ENCODE data around the gene NCR2. TPM values are rescaled to one million over a fixed set of nuclear protein-coding genes. Genes with fewer than 3 reads are reported as not detected.

Gene NCR2
- total RNA-seq, 1 experiment from 2014 or later: not detected

DNA sequence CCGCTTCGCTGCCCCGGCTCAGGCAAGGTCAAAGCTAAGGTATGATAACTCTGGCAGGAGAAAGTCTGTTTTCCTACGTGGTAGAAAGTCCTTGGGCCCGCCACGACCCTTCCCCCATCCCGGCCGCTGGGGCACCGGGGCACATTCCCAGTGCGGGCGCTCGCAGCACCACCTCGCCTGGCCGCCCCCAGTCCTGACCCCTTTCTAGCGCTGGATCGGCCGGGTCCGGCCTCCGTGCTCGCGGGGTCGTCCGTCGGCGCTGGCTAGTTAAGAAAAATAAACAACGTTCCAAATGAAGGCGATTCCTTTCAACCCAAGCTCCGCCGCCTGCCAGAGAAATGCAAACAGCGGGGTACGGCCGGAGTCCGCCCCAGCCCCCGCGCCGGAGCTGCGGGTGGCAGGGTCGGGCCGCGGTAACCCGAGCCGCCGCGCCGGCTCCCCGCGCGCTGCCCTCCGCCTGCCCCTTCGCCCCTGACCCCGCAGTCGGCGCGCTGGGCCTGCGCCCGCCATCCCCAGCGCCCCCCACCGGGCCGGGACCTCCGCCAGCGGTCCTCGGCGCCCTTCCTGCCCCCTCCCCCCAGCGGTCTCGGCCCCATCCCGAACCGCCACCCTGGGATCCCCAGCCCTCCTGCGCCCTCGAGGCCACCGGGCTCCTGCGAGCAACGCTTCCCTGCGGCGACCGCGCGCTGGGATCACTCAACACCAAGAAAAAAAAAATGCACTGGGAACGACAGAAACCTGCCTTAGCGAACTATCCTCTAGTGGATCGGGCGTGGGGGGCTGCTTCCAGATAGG lies 37.6 kb downstream of the NCR2 start:
- H3K4me1 ChIP-seq (ENCODE audit: insufficient read depth, low read length, poor library complexity, severe bottlenecking): peaks cover 11% of the 10 kb centered on the region
- ChIA-PET CTCF (no interaction called here), POLR2A (ENCODE audit: low non-redundant PET) (no interaction called here)
- H3K36me3 ChIP-seq (ENCODE audit: insufficient read depth, low read length, poor library complexity, severe bottlenecking): no peaks in the 10 kb centered on the region
- BruUV-seq (replicated peaks): no TSS peak
- H3K27ac ChIP-seq (ENCODE audit: low read depth, low read length, poor library complexity, severe bottlenecking): no peak overlapping the region
- no peak overlapping the region for H3K4me3 ChIP-seq (ENCODE audit: low read depth, low read length, poor library complexity, severe bottlenecking)
- no peaks in the 10 kb centered on the region for H3K27me3 ChIP-seq (replicated peaks; ENCODE audit: insufficient read depth, low read depth, low read length, poor library complexity)
- DNase-seq (ENCODE audit: low spot score): no peak
- H3K9me3 ChIP-seq (ENCODE audit: low read depth, low read length, poor library complexity, severe bottlenecking): no peaks in the 10 kb centered on the region
- intact Hi-C loops (cut with micrococcal nuclease; ENCODE audit: unreplicated experiment): no loop called here
- TF ChIP-seq, protein P1, sequence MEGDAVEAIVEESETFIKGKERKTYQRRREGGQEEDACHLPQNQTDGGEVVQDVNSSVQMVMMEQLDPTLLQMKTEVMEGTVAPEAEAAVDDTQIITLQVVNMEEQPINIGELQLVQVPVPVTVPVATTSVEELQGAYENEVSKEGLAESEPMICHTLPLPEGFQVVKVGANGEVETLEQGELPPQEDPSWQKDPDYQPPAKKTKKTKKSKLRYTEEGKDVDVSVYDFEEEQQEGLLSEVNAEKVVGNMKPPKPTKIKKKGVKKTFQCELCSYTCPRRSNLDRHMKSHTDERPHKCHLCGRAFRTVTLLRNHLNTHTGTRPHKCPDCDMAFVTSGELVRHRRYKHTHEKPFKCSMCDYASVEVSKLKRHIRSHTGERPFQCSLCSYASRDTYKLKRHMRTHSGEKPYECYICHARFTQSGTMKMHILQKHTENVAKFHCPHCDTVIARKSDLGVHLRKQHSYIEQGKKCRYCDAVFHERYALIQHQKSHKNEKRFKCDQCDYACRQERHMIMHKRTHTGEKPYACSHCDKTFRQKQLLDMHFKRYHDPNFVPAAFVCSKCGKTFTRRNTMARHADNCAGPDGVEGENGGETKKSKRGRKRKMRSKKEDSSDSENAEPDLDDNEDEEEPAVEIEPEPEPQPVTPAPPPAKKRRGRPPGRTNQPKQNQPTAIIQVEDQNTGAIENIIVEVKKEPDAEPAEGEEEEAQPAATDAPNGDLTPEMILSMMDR (conservative IDR thresholded peaks at IDR 0.05; ENCODE audit: low read depth, low read length): no peak
- TF ChIP-seq EZH2 (IDR thresholded peaks at IDR 0.05; ENCODE audit: borderline replicate concordance, low read depth, low read length, poor library complexity, severe bottlenecking): no peak

DNA sequence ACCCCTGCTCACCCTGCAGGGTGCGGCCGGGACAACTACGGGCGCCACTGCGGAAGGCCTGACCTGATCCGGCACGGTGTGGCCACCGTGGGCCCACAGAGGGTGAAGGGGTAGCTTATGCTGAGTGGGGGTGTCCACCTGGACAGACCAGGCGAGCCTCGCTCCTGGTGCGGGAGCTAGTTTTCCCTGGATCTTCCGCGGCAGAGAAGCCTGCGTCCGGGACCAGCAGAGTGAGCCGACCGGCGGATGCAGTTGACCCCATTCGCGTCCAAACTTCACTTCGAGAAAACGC lies 38.2 kb downstream of the NCR2 start:
- Histone ChIP-seq H3K27me3 (replicated peaks; ENCODE audit: insufficient read depth, low read depth, low read length, poor library complexity) (no peaks in the 10 kb centered on the region), H3K4me3 (ENCODE audit: low read depth, low read length, poor library complexity, severe bottlenecking) (no peak overlapping the region)
- intact Hi-C loops (cut with micrococcal nuclease; ENCODE audit: unreplicated experiment): no loop called here

DNA sequence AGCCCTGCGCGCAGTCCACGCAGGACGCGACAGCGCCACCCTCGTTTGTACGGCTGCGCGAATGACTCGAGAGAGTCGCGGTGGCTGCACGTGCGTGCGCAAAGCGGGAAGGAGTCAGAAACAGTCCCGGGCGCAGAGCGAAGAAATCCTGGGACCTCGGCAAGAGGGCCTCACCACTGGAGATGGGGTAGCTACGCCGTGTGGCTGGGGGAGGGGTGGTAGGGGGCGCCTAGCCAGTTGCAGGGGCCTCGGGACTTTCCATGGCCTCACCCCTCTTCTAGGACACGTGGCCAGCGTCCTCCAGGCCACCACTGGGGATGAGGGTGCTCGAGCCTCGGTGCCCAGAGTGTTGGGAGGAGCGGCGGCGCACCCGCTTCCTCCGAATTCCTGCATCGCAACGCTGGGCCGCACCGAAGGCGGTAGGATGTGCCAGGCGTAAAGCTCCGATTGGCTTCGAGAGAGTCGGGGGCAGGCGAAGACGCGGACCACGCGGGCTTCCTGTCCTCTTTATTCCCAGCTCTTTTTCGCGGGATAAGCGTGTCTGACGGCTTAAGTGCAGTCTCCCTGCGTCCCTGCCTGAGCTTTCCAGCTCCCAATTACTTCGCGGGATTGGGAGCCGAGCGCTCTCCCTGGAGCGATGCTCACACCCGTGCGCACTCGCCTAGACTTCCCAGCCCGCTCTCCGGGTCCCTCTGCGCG lies 38.7 kb downstream of the NCR2 start:
- intact Hi-C loops (cut with micrococcal nuclease; ENCODE audit: unreplicated experiment): no loop called here
- no peak for DNase-seq (ENCODE audit: low spot score)
- H3K4me1 ChIP-seq (ENCODE audit: insufficient read depth, low read length, poor library complexity, severe bottlenecking): peaks cover 11% of the 10 kb centered on the region
- ChIA-PET POLR2A (ENCODE audit: low non-redundant PET) (no interaction called here), CTCF (no interaction called here)
- TF ChIP-seq, protein P1 (conservative IDR thresholded peaks at IDR 0.05; ENCODE audit: low read depth, low read length): no peak
- no peak for TF ChIP-seq EZH2 (IDR thresholded peaks at IDR 0.05; ENCODE audit: borderline replicate concordance, low read depth, low read length, poor library complexity, severe bottlenecking)
- H3K27ac ChIP-seq (ENCODE audit: low read depth, low read length, poor library complexity, severe bottlenecking): no peak overlapping the region
- no peaks in the 10 kb centered on the region for H3K9me3 ChIP-seq (ENCODE audit: low read depth, low read length, poor library complexity, severe bottlenecking)
- H3K4me3 ChIP-seq (ENCODE audit: low read depth, low read length, poor library complexity, severe bottlenecking): no peak overlapping the region
- H3K27me3 ChIP-seq (replicated peaks; ENCODE audit: insufficient read depth, low read depth, low read length, poor library complexity): no peaks in the 10 kb centered on the region
- BruUV-seq (replicated peaks): no TSS peak
- no peaks in the 10 kb centered on the region for H3K36me3 ChIP-seq (ENCODE audit: insufficient read depth, low read length, poor library complexity, severe bottlenecking)

More for the DNA sequence above, 38.2 kb downstream of the NCR2 start:
- no peak for DNase-seq (ENCODE audit: low spot score)
- ChIA-PET CTCF (no interaction called here), POLR2A (ENCODE audit: low non-redundant PET) (no interaction called here)
- Histone ChIP-seq H3K27ac (ENCODE audit: low read depth, low read length, poor library complexity, severe bottlenecking) (no peak overlapping the region), H3K4me1 (ENCODE audit: insufficient read depth, low read length, poor library complexity, severe bottlenecking) (peaks cover 11% of the 10 kb centered on the region), H3K9me3 (ENCODE audit: low read depth, low read length, poor library complexity, severe bottlenecking) (no peaks in the 10 kb centered on the region), H3K36me3 (ENCODE audit: insufficient read depth, low read length, poor library complexity, severe bottlenecking) (no peaks in the 10 kb centered on the region)
- no TSS peak for BruUV-seq (replicated peaks)
- TF ChIP-seq, protein P1 (conservative IDR thresholded peaks at IDR 0.05; ENCODE audit: low read depth, low read length): no peak
- TF ChIP-seq EZH2 (IDR thresholded peaks at IDR 0.05; ENCODE audit: borderline replicate concordance, low read depth, low read length, poor library complexity, severe bottlenecking): no peak

Measured in A673 (cell line).